GM19463 (cell line): Measurements from ENCODE around the gene NUDT14.

Experiments used
- ATAC-seq: cut with Tn5 transposase; IDR thresholded peaks from one replicate; pipeline ENCODE4 v1.9.1; 2021; ENCODE audit warnings: mild to moderate bottlenecking, moderate library complexity; ENCODE audit not compliant: unreplicated experiment

Gene NUDT14

DNA sequence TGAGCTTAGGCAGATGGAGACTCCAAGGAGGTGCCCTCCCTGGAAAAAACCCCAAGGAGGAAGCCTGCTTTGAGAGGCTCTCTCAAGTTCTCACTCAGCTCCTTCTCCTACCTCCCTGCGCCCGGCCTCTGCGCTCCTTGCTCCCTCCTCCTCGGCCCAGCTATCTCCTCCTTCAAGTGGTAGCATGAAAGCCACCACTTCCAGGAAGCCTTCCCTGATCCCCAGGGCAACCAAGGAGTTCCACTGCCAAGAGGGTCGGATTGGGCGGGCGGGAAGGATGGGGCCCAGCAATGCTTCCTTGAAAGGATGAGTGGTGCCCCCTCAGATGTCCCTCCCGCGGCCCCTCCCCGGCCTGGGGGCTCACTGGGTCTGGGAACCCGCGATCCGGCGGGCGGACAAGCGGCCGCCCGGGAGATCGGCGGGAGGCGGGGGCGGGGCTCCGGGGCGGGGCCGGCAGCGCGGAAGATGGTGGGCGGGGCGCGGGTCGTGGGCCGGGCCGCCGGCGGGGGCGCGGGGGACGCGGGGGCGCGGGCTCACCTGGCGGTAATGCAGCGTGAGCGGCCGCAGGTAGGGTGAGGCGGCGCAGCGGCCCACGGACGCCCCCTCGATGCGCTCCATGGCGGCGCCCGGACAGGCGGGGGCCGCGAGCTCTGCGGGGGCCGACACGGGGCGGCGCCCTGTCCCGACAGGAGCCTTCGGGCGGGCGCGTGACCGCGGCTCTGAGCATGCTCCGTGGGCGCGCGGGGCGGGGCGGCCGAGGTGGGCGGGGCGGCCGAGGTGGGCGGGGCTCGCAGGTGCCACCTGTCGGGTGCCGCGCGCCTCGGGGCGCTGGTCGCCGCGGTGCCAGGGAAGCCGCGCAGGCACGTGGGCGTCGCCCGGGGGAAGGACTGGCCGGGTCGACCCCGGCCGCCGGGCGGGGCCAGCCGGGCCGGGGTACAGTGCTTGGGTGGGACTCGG is at the start of gene NUDT14:
Gene NUDT14, minus strand, starts transcription at position 721 of the 957 bp plus-strand sequence. Its CDS starts 103 bp downstream, at position 618.
- no peak for ATAC-seq

DNA sequence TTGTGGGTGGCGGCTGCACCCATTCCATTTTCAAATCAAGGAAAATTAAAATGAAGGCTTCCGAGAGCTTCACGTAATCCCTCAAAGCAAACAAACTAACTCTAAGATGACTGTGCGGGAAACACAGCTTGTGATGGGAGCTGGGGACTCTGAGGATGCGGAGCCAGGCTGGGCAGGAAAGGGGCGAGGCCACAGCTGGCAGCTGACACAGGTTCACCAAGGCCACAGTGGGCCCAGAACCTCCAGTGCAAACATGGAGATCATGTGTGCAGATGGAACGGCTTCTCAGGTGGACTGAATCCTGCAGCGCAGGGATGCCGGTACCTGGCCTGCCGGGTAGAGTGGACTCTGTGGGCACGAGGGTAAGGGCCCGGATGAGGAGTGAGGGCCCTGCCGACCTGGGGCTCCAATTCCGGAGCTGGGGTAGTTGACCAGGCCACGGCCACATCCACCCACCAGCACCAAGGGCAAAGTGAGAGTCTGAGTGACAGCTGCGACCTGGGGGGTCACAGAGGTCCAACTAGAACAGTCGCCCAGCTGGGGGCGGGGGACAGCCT is 48.1 kb upstream of the NUDT14 start:
- ATAC-seq: no peak

DNA sequence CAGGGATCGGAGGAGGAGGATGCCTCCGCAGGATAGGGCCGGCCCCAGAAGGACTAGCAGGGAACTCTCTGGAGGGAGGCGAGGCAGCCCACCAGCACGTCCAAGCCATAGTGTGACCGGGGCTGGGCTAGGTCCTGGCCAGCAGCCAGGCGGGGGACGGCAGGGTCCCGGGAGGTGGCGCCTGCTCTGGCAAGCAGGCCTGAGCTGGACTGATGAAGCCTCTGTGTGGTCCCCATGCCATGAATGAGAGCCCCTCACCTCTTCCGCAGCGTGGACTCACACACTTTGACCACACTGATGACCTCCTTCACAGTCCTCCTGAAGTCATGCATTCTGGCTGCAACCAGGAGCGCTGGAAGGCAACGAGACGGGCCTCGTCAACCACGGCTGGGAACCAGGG is 47.5 kb upstream of the NUDT14 start:
- no peak for ATAC-seq

DNA sequence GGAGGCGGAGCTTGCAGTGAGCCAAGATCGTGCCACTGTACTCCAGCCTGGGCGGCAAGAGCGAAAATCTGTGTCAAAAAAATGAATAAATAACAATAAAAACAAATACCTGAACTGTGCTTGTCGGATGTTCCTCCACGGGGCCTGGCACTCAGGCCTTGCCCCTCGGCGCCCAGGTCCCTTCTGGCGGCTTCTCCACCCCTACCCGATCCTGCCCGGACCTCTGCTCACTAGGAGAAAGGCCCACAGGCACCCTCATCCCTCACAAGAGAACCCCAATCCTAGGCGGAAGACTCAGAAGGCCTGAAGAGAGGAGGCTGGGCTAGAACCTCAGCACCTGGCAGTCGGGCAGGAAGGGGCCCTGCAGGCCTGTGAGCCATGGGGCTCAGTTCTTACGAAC is 46.2 kb upstream of the NUDT14 start:
- ATAC-seq: no peak

DNA sequence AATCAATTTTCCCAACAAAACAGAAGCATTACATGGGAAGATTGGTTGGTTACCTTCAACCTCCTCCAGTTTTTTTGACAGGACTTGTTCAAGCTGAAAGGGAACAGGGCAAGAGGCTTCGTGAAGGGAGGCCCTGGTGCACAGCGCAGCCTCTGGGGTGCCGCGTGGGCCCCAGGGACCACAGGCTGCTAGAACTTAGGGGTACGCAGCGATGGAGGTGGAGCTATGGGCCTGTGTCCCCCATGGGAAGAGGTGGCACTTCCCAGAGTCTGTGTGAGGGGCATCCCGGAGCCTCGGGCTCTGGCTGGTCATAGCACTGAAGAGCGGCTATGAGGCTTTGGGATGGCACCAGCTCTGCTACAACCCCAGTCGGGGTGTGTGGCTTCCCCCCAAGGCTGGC is 45.1 kb upstream of the NUDT14 start:
- ATAC-seq: no peak

DNA sequence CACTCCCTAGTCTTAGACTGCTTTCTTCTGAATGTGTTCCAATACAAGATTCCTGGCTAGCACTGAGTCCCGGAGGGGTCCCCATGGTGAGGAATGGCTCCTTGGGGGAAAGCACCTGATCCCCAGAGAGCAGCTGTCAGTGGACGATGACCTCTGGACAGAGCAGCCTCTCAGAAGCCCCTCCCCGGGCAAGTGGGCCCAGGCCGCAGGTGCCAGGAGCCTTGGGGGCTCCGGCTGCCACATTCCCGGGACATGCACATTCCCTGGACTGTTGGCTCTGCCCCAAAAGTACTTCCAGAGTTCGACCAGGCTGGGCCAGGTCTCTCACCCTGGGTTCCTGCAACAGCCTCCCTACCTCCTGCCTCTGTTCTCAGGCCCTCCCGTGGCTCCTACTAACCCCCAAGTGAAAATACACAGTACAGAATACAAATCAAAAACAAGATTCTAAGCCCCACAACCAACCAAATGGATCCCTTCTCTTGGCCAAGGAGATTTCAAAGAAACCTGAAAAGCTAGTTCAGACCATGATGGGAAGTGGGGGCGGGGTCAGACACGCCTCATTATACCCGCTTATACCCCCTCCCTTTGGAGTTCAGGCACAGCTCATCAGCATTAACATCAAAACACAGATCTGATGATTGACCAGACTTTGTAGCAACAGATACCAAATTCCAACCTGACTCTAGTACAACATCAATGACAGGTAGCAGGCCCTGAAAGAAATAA is 43.9 kb upstream of the NUDT14 start:
- ATAC-seq: no peak

DNA sequence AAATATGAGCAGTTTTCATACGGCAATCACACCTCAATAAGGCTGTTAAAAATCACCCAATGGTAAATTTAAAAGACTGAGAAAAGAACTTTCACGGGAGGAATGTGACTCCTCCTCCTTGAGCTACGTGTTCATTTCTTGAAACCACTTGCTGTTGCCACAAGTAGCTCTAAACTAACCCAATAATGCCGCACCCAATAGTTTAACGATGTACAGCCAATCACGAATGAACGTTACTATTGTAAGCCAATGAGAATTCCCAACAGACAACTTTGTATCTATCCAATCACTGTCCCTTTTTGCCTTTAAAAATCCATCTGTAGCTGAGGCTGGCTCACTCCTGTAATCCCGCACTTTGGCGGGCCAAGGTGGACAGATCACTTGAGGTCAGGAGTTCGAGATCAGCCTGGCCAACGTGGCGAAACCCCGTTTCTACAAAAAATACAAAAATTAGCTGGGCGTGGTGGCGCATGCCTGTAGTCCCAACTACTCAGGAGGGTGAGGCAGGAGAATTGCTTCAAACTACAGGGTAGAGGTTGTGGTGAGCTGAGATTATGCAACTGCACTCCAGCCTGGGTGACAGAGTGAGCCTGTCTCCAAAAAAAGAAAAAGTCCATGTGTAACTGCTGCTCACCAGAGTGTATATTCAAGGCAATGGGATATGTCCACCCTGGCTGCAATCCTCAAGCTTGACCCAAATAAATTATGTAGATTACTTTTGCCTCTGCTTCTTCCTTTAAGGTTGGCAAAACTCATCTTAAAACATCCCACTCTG is 42.8 kb upstream of the NUDT14 start:
- no peak for ATAC-seq

DNA sequence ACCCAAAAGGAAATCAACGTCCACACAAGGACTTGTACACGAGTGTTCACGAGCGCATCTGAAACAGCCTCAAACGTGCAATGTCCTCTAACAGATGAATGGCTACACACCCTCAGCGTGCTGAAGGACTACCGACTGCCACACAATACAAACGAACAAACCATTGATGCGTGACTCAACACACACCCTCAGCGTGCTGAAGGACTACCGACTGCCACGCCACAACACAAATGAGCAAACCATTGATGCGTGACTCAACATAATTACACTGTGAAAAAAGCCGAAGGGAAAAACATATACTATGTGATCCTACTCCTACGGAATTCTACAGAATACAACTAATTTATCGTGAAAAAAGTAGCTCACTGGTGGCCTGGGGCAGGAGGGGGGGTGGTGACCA is 42.1 kb upstream of the NUDT14 start:
- ATAC-seq: no peak

DNA sequence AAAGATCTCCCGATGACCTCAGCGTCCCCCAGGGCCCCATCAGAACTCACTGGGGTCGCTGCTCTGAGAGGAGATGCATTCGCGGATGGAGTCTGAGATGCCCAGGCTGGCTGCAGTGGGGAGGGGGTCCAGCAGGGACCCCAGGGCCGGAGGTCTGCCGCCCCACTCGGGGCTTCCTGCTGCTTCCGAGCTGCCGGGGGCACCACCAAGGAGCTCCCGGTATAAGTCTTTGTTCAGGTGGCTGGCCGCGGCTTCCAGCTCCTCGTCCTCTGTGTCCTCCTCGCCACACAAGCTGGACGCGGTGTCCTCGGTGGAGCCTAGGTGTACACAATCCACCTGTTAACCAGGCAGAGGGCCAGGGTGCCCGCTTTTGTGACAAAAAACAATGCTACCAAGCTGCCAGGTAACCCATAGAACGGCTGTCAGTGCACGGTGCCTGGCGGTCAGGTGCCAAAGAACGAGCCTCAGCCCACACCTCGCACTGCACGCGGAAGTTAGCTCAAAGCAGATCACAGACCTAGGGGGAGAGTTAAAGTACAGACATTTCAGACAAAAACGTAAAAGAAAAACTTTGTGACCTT is 40.6 kb upstream of the NUDT14 start:
- ATAC-seq: no peak

DNA sequence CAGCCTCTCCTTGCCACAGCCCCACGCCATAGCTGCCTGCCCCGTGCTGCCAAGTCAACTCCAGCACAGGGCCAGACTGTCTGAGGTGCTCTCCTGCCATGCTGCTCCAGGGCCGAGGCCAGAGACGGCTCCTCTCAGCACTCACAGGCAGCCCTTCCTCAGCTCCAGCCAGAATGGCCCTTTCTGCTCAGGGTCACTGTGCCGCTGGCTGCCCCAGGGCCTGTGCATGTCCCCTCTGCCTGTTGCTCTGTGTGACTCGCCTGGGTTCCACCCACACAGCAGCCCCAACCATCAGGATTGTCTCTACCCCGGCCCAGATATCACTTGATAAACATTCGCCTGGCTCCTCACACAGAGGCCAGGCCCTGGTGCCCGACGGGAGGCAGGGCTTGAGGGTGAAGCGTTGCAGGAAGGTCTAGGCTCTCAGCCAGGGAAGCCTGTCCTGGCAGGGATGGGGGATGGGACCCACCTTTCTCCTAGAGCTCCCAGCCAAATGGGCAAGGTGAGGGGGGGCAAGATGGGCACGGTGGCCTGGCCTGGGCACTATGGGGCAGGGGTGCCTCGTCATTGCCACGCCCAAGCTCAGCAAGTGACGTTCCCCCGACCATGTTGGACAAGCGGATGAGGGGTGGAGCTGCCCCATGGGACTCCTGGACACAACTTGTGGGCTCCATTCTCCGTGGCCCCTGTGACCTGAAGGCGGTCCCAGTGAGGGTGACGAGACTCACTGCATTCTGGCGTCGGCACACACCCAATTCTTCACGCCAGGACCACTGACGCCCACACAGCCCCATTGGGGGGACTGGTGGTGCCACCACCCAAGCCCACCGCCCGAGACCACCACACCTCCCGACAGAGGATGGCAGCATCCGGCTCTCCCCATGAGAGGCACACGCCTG is 39.8 kb upstream of the NUDT14 start:
- ATAC-seq: no peak

DNA sequence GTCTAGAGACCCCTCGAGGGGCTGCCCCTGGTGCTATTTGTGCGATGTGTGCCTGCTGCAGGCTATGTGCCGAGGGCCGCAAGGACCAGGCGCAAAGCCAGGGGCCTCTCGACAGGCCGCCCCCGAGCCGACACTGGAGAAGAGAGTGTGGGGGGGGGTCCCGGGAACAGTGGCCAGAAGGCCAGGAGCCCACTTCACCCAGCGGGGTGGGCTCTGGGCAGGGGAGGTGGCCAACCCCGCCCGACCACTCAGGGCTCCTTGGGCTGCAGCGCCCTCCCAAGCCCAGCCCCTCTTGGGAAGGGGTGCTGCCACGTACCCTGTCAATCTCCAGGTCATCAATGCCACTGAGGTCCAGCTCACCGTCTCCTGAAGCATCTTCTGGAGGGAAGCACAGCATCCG is 38.6 kb upstream of the NUDT14 start:
- ATAC-seq: no peak

DNA sequence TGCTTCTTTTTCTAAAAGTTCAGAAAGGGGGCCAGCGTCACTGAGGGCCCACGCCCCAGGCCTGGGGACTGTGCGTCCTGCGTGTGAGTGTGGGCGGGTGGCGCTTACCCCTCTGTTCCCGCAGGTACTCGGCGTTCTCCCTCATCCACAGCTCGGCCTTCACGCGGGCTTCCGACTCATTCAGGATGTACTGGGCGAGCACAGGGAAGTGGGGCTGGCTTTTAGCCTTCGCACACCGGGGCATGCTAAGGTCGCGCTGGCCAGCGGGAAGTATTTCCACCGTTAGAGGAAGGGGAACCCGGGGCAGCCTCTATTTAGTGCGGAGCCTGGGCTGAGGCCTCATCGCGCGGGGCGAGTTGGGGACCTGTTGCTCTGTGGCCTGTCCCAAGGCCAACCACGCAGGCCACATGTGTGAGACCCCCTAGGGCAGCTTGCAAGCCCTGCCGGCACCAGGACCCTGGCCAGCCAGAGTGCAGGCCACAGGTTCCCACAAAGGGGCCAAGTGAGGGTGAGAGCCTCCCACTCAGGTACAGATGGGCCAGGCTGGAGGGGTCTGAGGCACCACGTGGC is 38.0 kb upstream of the NUDT14 start:
- no peak for ATAC-seq

DNA sequence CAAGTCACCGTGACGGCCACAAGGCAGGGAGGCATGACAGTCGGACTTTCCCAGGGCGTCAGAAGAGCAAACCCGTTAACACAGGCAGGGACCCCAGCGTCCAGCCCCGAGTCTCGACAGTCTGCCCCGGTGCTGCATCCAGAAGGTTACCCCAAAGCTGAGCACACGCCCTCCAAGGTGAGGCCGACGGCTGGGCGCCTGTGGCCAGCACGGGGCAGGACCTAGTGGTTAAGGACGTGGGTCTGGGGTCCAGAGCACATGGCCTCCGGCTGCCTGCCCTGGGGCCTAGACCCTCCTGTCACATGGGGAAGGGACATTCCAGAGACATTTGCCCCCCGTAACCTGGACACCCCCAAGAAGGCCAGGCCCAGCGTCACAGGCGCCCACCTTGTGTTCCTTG is 37.5 kb upstream of the NUDT14 start:
- ATAC-seq: no peak

DNA sequence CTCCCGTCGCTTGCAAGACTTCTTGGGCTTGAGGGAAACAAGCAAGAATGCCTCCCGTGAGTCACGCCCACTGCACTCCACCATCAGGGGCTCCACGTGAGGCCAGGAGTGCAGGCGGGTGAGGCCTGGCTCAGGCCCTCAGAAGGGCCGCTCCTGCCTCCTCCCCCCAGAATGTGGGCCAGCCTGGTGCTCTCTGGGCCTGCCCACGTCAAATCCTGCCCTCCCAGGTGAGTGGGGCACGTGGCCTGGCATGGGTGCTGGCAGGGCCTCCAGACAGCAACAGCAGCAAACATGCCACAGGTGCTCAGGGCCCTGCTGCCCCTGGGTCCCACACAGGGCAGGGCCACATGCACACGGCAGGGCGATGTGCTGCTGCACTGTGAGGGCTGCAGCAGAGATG is 36.7 kb upstream of the NUDT14 start:
- ATAC-seq: no peak

DNA sequence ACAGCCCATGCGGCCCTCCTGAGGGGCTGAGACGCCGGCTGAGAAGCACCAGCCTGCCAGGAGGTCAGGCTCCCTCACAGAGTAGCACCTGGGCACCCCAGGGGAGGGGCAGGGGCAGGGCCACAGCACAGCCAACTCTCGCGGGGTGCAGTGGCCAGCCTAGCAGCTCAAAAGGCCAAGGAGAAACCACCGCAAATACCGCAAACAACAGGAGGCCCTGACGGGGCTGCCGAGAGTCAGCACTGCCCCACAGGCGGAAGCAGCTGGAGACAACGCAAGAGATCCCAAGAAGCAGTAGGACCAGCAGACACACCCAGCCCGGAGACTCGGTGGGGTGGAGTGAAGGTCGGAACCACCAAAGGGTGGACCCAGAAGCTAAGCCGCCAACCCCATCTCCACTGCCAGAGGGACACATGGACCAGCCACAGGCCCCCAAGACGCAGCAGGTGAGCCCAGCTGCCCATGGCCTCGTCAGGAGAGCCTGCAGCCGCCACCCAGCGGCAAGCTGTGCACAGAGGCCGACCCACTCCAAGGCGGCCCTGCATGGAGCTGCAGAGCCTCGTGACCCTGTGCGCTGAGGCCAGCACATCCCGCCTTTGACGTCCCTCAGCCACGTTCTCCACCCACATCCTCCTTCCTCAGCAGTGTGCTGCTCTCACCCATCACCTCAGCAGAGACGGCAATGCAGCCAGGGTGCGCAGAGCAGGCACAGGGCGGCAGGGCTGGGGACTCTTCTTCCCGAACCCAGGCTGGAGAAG is 35.6 kb upstream of the NUDT14 start:
- no peak for ATAC-seq

DNA sequence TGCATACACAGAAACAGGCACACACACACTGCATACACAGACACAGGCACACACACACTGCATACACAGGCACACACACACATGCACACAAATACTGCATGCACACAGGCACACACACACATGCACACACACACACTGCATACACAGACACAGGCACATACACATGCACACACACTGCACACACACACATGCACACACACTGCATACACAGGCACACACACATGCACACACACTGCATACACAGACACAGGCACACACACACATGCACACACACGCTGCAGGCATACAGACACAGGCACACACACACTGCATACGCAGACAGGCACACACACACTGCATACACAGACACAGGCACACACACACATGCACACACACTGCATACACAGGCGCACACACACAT is 34.5 kb upstream of the NUDT14 start:
- ATAC-seq: no peak

DNA sequence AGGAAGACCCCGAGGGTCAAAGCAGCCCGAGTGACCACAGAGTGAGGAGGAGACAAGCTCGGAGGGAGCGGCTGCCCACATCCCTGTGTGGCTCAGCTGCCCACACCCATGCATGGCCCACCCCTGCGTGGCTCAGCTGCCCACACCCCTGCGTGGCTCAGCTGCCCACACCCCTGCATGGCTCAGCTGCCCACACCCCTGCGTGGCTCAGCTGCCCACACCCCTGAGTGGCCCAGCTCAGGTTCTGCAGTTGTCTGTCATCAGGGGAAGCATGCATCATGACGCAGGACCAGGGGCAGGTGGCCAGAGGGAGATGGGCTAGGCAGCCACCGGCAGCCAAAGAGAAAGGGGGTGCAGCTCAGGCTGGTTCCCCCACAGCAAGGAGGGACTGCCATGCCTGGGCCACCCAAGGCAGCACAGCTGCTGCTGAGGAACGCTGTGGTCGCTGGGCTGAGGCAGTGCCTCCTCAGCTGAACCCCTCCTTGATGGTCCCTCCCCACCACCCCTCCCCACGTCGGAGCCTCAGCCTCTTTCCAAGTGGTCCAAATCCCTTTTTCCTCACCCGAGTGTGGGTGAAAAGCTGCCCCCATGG is 33.3 kb upstream of the NUDT14 start:
- no peak for ATAC-seq

DNA sequence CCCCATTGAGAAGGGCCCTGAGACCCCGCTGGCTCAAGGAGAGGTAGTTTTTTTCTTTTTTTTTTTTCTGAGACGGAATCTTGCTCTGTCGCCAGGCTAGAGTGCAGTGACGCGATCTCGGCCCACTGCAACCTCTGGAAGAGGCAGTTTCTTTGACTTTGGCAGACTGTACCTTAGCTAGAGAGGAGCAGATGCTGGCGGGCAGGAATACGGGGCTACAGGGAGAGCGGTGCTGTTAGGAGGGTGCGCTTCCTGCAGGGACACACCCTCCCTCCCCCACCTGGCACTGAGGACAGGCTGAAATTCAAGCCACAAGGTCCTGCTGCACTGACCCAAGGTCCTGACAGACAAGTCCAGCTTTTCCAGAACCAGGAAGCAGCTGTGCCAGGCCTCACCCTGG is 32.2 kb upstream of the NUDT14 start:
- ATAC-seq: no peak
